HepG2 (cell line): ENCODE results near the gene OGA. TPM values are rescaled to one million over a fixed set of nuclear protein-coding genes. Genes with fewer than 3 reads are reported as not detected.

ENCODE experiments used
- CTCF ChIP-seq: sonication (generic); formaldehyde crosslinking; IDR thresholded peaks from 2 replicates; pipeline ENCODE4 v1.5.0; 2020; ENCODE audit warnings: mild to moderate bottlenecking, missing genetic modification reagents, moderate library complexity
- FOXP4 ChIP-seq: sonication (generic); formaldehyde crosslinking; IDR thresholded peaks from 2 replicates; pipeline ENCODE4 v1.4.0; 2020; ENCODE audit warnings: missing genetic modification reagents
- HNF1B ChIP-seq: sonication (generic); formaldehyde crosslinking; IDR thresholded peaks from 2 replicates; pipeline ENCODE4 v1.5.1; 2020; ENCODE audit warnings: mild to moderate bottlenecking, moderate library complexity, missing genetic modification reagents
- KDM6A ChIP-seq: IDR thresholded peaks from 2 replicates; pipeline ENCODE4 v1.6.1; 2016; ENCODE audit warnings: low read depth
- MNT ChIP-seq: fragments of 450-650 bp; IDR thresholded peaks from 2 replicates; pipeline ENCODE4 v1.6.1; 2016
- MZF1 ChIP-seq: sonication (generic); formaldehyde crosslinking; IDR thresholded peaks from 2 replicates; pipeline ENCODE4 v1.8.1; 2023; ENCODE audit warnings: mild to moderate bottlenecking, missing genetic modification reagents, borderline replicate concordance
- PATZ1 ChIP-seq: sonication (generic); formaldehyde crosslinking; IDR thresholded peaks from 2 replicates; pipeline ENCODE4 v1.4.0; 2020; ENCODE audit warnings: missing genetic modification reagents
- PTBP1 ChIP-seq: fragments of 200-400 bp; formaldehyde crosslinking; IDR thresholded peaks from 2 replicates; pipeline ENCODE4 v1.6.1; 2018; ENCODE audit warnings: low read length, low read depth; ENCODE audit not compliant: poor library complexity, severe bottlenecking
- STAG1 ChIP-seq: sonication (generic); formaldehyde crosslinking; IDR thresholded peaks from 2 replicates; pipeline ENCODE4 v1.4.0; 2020; ENCODE audit warnings: missing genetic modification reagents
- TIGD3 ChIP-seq: sonication (generic); formaldehyde crosslinking; IDR thresholded peaks from 2 replicates; pipeline ENCODE4 v1.5.1; 2020; ENCODE audit warnings: mild to moderate bottlenecking, missing genetic modification reagents, borderline replicate concordance
- YEATS2 ChIP-seq: sonication (generic); formaldehyde crosslinking; IDR thresholded peaks from 2 replicates; pipeline ENCODE4 v1.4.0; 2020; ENCODE audit warnings: missing genetic modification reagents, borderline replicate concordance
- ZBTB20 ChIP-seq: sonication (generic); formaldehyde crosslinking; IDR thresholded peaks from 2 replicates; pipeline ENCODE4 v1.8.1; 2023; ENCODE audit warnings: missing genetic modification reagents, low read depth, mild to moderate bottlenecking, borderline replicate concordance
- ZNF225 ChIP-seq: sonication (generic); formaldehyde crosslinking; IDR thresholded peaks from 2 replicates; pipeline ENCODE4 v1.4.0; 2020; ENCODE audit warnings: mild to moderate bottlenecking, missing genetic modification reagents
- ZNF629 ChIP-seq: sonication (generic); formaldehyde crosslinking; conservative IDR thresholded peaks from 2 replicates; pipeline ENCODE4 v1.5.0; 2020; ENCODE audit warnings: missing genetic modification reagents
- ZNF652 ChIP-seq: IDR thresholded peaks from 2 replicates; pipeline ENCODE4 v1.6.1; 2016; ENCODE audit warnings: low read depth, borderline replicate concordance
- ZNF772 ChIP-seq: sonication (generic); formaldehyde crosslinking; IDR thresholded peaks from 2 replicates; pipeline ENCODE4 v1.5.0; 2020; ENCODE audit warnings: mild to moderate bottlenecking, missing genetic modification reagents
- ZNF776 ChIP-seq: sonication (generic); formaldehyde crosslinking; IDR thresholded peaks from 2 replicates; pipeline ENCODE4 v1.4.0; 2020; ENCODE audit warnings: mild to moderate bottlenecking, missing genetic modification reagents
- polyA plus RNA-seq, 8 experiments: library from polyadenylated mRNA; depleted of rRNA in 3 of 8; stranded (reverse) in 7 of 8; unstranded in 1 of 8; fragments of >200 nt; fragmentation: Illumina TruSeq in 4 of 8; extraction: Trizol in 4 of 8; gene quantifications; 2 replicates each; pipeline versions ENCODE4 v1.2.1 to v1.2.3, GENCODE V29; 2011 to 2016; ENCODE audit warnings: low read depth in 4 of 8, missing spikeins in 1 of 8, mixed read lengths in 1 of 8; ENCODE audit not compliant: insufficient read depth in 1 of 8
- total RNA-seq, 5 experiments: library from RNA; depleted of rRNA; stranded (reverse); fragments of >200 nt; fragmentation: Illumina TruSeq; extraction: Trizol; gene quantifications; 2 replicates each; pipeline ENCODE4 v1.2.3, GENCODE V29; 2016; ENCODE audit warnings: low read depth in 1 of 5

Gene OGA
- total and polyA plus RNA-seq, 2 of the 13 experiments (the other 11 are each of a cell fraction or from before 2014, with no cell fraction given), result 33.2 to 39.8 TPM

- TF ChIP-seq ZNF776 (CRISPR knock-in tag), result no peak
- peak; percentile 16; the same call in 1 of the 2 replicates for TF ChIP-seq CTCF (CRISPR knock-in tag)
- no peak for TF ChIP-seq YEATS2 (CRISPR knock-in tag)
- TF ChIP-seq ZNF772, result no peak
- TF ChIP-seq HNF1B, result no peak
- TF ChIP-seq TIGD3 (CRISPR knock-in tag), result no peak
- peak; percentile 7; the same call in 1 of the 2 replicates for TF ChIP-seq STAG1
- TF ChIP-seq MZF1, result no peak
- no peak for TF ChIP-seq PTBP1
- TF ChIP-seq PATZ1 (CRISPR knock-in tag), result no peak
- TF ChIP-seq KDM6A (CRISPR knock-in tag), result no peak
- peak; percentile 68; the same call in 1 of the 2 replicates for TF ChIP-seq ZNF652 (CRISPR knock-in tag)
- TF ChIP-seq ZBTB20 (CRISPR knock-in tag), result no peak
- TF ChIP-seq MNT, result no peak
- TF ChIP-seq ZNF629 (CRISPR knock-in tag), result no peak
- no peak for TF ChIP-seq ZNF225 (CRISPR knock-in tag)
- TF ChIP-seq FOXP4 (CRISPR knock-in tag), result no peak
These were observed 68.9 kb downstream of the OGA start (continued) for GRCh38 chr10:101749047-101750016.
